OCI-M2 (cell line): ENCODE results near the gene GNLY.
"Not testable (repeated sequence)": the region's sequence is repeated elsewhere in the genome, so short reads cannot be mapped to it uniquely, and the experiment has no call there.

ENCODE experiments used
- DNase-seq: peaks from one replicate; lab custom pipeline; 2025; ENCODE audit not compliant: unreplicated experiment; lab: John Stamatoyannopoulos, UW

Gene GNLY

GRCh38 chr2:85694052-85695025 lies at the start of gene GNLY:
Gene GNLY (plus strand): TSS chr2:85694358. CDS start chr2:85694419, 61 bp downstream.
- no peak for DNase-seq

GRCh38 chr2:85644909-85645308 lies 49.2 kb upstream of the GNLY start:
- no peak for DNase-seq

- no peak for DNase-seq
Measured at GRCh38 chr2:85646166-85646565, 48.0 kb upstream of the GNLY start.

GRCh38 chr2:85647823-85648526 lies 46.2 kb upstream of the GNLY start:
- no peak for DNase-seq

- DNase-seq = no peak
Measured at GRCh38 chr2:85648619-85649018, 45.5 kb upstream of the GNLY start.

- DNase-seq = no peak
Measured at GRCh38 chr2:85649201-85650190, 44.7 kb upstream of the GNLY start.

GRCh38 chr2:85650456-85650855 lies 43.7 kb upstream of the GNLY start:
- no peak for DNase-seq

- no peak for DNase-seq
Measured at GRCh38 chr2:85651097-85651496, 43.1 kb upstream of the GNLY start.

- no peak for DNase-seq
Measured at GRCh38 chr2:85652056-85652455, 42.1 kb upstream of the GNLY start.

GRCh38 chr2:85653996-85654395 lies 40.2 kb upstream of the GNLY start:
- no peak for DNase-seq

- no peak for DNase-seq
Measured at GRCh38 chr2:85655961-85656417, 38.2 kb upstream of the GNLY start.

GRCh38 chr2:85656468-85656867 lies 37.7 kb upstream of the GNLY start:
- no peak for DNase-seq

- DNase-seq = not testable (repeated sequence)
Measured at GRCh38 chr2:85657399-85657798, 36.8 kb upstream of the GNLY start.

- DNase-seq = no peak
Measured at GRCh38 chr2:85659324-85659981, 34.7 kb upstream of the GNLY start.

GRCh38 chr2:85660301-85660700 lies 33.9 kb upstream of the GNLY start:
- not testable (repeated sequence) for DNase-seq

GRCh38 chr2:85660725-85661124 lies 33.4 kb upstream of the GNLY start:
- DNase-seq = no peak

GRCh38 chr2:85661139-85661858 lies 32.9 kb upstream of the GNLY start:
- no peak for DNase-seq

- DNase-seq = no peak
Measured at GRCh38 chr2:85662899-85663593, 31.1 kb upstream of the GNLY start.
